Ovary (tissue), 3 donors: ENCODE measurements around the gene LETM1.

ENCODE experiments used
- EP300 ChIP-seq: sonication (generic); formaldehyde crosslinking; IDR thresholded peaks from one replicate; pipeline ENCODE4 v1.6.1; 2017; ENCODE audit warnings: antibody characterized with exemption
- TF ChIP-seq, protein P1 (sequence below), 3 donors: fragments of 450-650 bp in 2 of 3; fragments of 200-600 bp in 1 of 3; IDR thresholded peaks; one replicate each; pipeline versions ENCODE4 v1.5.1 to v1.8.0; 2016 to 2022; ENCODE audit warnings: antibody characterized with exemption in 3 of 3, mild to moderate bottlenecking in 1 of 3
- donor health status: DM: no; HTN: no; CAD: no.

DNA sequence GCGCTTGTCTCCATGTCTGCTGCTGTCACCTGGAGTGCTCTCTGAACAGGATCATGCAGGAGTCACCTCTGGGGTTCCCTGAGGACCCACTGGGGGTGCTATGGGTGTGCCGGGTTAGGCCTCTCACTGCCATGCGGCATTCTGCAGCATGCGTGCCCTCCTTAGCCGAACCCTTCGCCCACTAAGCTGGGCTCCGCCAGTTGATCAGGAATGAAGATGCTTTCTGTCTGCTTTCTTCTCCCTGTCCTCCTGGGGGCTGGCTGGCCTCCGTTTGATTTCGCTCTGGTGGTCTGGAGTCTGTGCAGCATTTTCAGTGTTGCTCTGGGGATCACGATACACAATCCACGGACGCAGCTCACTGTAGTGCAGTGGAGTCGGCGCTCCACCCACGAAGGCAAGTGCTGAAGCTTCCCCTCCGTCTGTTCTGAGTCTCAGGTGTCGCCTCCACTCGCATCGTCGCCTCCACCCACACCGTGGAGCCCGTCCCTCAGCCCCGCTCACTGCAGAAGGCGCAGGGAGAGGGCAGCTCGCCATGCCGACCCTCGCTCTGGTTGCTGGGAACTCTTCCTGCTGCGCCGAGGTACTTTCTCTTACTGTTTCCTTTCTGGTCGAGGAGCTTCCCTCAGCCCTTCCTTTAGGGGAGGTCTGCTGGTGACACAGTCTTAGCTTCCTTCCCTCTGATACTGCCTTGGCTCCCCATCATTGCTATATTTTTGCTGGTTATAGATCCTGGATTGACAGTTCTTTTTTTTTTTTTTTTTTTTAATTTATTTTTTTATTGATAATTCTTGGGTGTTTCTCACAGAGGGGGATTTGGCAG is 29.2 kb downstream of the LETM1 start:
- TF ChIP-seq, protein P1, sequence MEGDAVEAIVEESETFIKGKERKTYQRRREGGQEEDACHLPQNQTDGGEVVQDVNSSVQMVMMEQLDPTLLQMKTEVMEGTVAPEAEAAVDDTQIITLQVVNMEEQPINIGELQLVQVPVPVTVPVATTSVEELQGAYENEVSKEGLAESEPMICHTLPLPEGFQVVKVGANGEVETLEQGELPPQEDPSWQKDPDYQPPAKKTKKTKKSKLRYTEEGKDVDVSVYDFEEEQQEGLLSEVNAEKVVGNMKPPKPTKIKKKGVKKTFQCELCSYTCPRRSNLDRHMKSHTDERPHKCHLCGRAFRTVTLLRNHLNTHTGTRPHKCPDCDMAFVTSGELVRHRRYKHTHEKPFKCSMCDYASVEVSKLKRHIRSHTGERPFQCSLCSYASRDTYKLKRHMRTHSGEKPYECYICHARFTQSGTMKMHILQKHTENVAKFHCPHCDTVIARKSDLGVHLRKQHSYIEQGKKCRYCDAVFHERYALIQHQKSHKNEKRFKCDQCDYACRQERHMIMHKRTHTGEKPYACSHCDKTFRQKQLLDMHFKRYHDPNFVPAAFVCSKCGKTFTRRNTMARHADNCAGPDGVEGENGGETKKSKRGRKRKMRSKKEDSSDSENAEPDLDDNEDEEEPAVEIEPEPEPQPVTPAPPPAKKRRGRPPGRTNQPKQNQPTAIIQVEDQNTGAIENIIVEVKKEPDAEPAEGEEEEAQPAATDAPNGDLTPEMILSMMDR (IDR thresholded peaks at IDR 0.05): no peak
- TF ChIP-seq EP300: no peak
